ENCODE results near the gene PTRH1.

GRCh38 chr9:127761061-127761460 lies 45.6 kb upstream of the PTRH1 start:
- TF ChIP-seq, protein P1, sequence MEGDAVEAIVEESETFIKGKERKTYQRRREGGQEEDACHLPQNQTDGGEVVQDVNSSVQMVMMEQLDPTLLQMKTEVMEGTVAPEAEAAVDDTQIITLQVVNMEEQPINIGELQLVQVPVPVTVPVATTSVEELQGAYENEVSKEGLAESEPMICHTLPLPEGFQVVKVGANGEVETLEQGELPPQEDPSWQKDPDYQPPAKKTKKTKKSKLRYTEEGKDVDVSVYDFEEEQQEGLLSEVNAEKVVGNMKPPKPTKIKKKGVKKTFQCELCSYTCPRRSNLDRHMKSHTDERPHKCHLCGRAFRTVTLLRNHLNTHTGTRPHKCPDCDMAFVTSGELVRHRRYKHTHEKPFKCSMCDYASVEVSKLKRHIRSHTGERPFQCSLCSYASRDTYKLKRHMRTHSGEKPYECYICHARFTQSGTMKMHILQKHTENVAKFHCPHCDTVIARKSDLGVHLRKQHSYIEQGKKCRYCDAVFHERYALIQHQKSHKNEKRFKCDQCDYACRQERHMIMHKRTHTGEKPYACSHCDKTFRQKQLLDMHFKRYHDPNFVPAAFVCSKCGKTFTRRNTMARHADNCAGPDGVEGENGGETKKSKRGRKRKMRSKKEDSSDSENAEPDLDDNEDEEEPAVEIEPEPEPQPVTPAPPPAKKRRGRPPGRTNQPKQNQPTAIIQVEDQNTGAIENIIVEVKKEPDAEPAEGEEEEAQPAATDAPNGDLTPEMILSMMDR (IDR thresholded peaks at IDR 0.05): no peak
- no peak for TF ChIP-seq ZFX (IDR thresholded peaks at IDR 0.05; ENCODE audit: borderline replicate concordance)
